Measurements from ENCODE around the gene SLC7A5. TPM values are rescaled to one million over a fixed set of nuclear protein-coding genes. Genes with fewer than 3 reads are reported as not detected.
A peak's percentile ranks its signal among the peaks of the same experiment; 100 is the strongest.

The SLC7A5 gene
- total and polyA plus RNA-seq, 2 donors (not counting 3 experiments of a cell fraction or from before 2014, with no cell fraction given): 14.1 to 29.2 TPM

DNA sequence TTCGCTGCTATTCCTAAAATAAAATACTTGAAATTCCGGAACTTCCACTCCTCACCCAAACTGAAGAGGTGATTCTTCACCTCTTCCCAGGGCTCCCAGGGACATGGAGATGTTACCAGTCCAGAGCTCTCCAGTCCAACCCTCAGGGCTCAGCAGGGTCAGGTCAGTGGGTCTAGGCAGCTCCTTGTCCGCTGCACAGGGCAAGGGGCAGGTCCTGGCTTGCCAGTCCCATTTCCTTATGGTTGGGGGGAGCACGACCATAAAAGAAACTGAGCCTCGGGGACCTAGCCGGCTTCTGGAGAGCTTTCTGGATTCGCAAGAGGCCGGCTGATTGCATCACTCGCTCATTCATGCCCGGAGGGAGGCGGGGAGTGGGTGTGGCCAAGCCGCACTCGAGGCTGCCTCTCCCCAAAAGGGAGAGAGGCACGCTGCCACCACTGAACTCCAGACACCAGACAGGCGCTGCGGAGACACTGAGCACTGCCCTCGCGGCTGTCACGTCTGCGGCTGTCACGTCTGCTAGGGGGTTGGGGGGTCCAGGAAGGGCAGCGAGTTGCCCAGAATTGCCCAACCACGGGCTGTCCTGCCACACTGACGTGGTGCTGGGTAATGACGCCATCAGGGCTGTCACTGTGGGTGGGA, 15.8 kb downstream of the SLC7A5 start:
- Histone ChIP-seq H3K9me3 (replicated peaks; ENCODE audit: control insufficient read depth, insufficient read depth, low read length) (no peaks in the 10 kb centered on the region), H3K36me3 (ENCODE audit: control insufficient read depth in 2 of 2, extremely low read depth in 1 of 2, insufficient read depth in 2 of 2, low read length in 2 of 2) (peaks cover under 1 to 2% of the 10 kb centered on the region in 2 experiments), H3K4me1 (ENCODE audit: control insufficient read depth, extremely low read depth, insufficient read depth, low read length) (peaks cover 4% of the 10 kb centered on the region), H3K4me3 (replicated peaks in 1 of 3; ENCODE audit: insufficient read depth in 1 of 3, low read depth in 1 of 3, low read length in 3 of 3) (peak overlapping the region in 2 of 3 experiments; percentile 24 to 49), H3K27ac (ENCODE audit: insufficient read depth, low read depth, low read length) (peak overlapping the region; percentile 61), H3K4me2 (ENCODE audit: insufficient read depth, low read length) (peak overlapping the region; percentile 39), H3K9ac (replicated peaks; ENCODE audit: extremely low read depth, insufficient read depth, low read length) (peak overlapping the region; percentile 40), H3K27me3 (ENCODE audit: control insufficient read depth in 2 of 2, insufficient read depth in 2 of 2, low read length in 2 of 2) (no peaks in the 10 kb centered on the region), H3K79me2 (ENCODE audit: control insufficient read depth, insufficient read depth, low read length) (peaks cover 79% of the 10 kb centered on the region), H4K20me1 (replicated peaks; ENCODE audit: control insufficient read depth, extremely low read depth, insufficient read depth, low read length) (no peaks in the 10 kb centered on the region), H3K9me1 (replicated peaks; ENCODE audit: control insufficient read depth, extremely low read depth, insufficient read depth, low read length) (no peaks in the 10 kb centered on the region), H2AFZ (ENCODE audit: low read depth, low read length) (peak overlapping the region; percentile 55)
- TSS peak; percentile 83 for BruUV-seq (replicated peaks)
- ChIA-PET POLR2A (interaction anchor here (0.7 kb wide), 1 partner anchor 16 kb away, joined by 3 read pairs; the partner anchor contains the start of gene SLC7A5), CTCF (interaction anchor here (0.6 to 2.6 kb wide), 8 partner anchors 11 to 76 kb away, joined by 3 to 36 read pairs (median 4); no protein-coding TSS in a partner anchor)
- dilution Hi-C loops (cut with MboI; ENCODE audit: extremely low pct_ligation_motif_present, low sequenced_read_pairs) (no loop called here), intact Hi-C loops (cut with micrococcal nuclease) (loop anchor here (1.0 to 5.0 kb wide), 2 partner anchors 16 to 76 kb away; no protein-coding TSS in a partner anchor)
- DNase-seq (ENCODE audit: low read depth, low spot score) (peak; percentile 83), FAIRE-seq (peak; percentile 80)
- TF ChIP-seq FOS (IDR thresholded peaks at IDR 0.05; ENCODE audit: borderline replicate concordance, insufficient read depth, low read length): no peak
- no peak for TF ChIP-seq GATA2 (IDR thresholded peaks at IDR 0.05; ENCODE audit: insufficient read depth, insufficient read length, low read depth, low read length)
- TF ChIP-seq POLR2A (IDR thresholded peaks at IDR 0.05; ENCODE audit: low read depth, low read length): no peak
- TF ChIP-seq, protein P1, sequence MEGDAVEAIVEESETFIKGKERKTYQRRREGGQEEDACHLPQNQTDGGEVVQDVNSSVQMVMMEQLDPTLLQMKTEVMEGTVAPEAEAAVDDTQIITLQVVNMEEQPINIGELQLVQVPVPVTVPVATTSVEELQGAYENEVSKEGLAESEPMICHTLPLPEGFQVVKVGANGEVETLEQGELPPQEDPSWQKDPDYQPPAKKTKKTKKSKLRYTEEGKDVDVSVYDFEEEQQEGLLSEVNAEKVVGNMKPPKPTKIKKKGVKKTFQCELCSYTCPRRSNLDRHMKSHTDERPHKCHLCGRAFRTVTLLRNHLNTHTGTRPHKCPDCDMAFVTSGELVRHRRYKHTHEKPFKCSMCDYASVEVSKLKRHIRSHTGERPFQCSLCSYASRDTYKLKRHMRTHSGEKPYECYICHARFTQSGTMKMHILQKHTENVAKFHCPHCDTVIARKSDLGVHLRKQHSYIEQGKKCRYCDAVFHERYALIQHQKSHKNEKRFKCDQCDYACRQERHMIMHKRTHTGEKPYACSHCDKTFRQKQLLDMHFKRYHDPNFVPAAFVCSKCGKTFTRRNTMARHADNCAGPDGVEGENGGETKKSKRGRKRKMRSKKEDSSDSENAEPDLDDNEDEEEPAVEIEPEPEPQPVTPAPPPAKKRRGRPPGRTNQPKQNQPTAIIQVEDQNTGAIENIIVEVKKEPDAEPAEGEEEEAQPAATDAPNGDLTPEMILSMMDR (IDR thresholded peaks at IDR 0.05; ENCODE audit: extremely low read depth in 1 of 2, insufficient read depth in 1 of 2, low read depth in 1 of 2, low read length in 2 of 2): no peak
- no peak for TF ChIP-seq POLR2AphosphoS5 (IDR thresholded peaks at IDR 0.05; ENCODE audit: insufficient read depth, low read depth, low read length)
- TF ChIP-seq MYC (IDR thresholded peaks at IDR 0.05; ENCODE audit: low read depth, low read length): no peak
- TF ChIP-seq, protein P2, sequence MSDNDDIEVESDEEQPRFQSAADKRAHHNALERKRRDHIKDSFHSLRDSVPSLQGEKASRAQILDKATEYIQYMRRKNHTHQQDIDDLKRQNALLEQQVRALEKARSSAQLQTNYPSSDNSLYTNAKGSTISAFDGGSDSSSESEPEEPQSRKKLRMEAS (IDR thresholded peaks at IDR 0.05; ENCODE audit: insufficient read depth, insufficient read length): no peak
- no peak for TF ChIP-seq EZH2 (IDR thresholded peaks at IDR 0.05; ENCODE audit: borderline replicate concordance, low read depth, low read length, severe bottlenecking)
- no peak for TF ChIP-seq JUN (IDR thresholded peaks at IDR 0.05; ENCODE audit: borderline replicate concordance, insufficient read depth, insufficient read length, low read depth)
